Renal cortex interstitium (tissue), 11 donors: ENCODE results near the gene CCDC107. TPM values are rescaled to one million over a fixed set of nuclear protein-coding genes. Genes with fewer than 3 reads are reported as not detected.
"Not testable (repeated sequence)": the region's sequence is repeated elsewhere in the genome, so short reads cannot be mapped to it uniquely, and the experiment has no call there.

Source experiments
- DNase-seq, 11 donors: peaks; one replicate each; pipeline ENCODE4 v3.0.0-alpha.2; 2013; ENCODE audit warnings: low read depth in 9 of 11, low spot score in 4 of 11; ENCODE audit errors: extremely low read depth in 1 of 11
- polyA plus RNA-seq, 3 donors: library from polyadenylated mRNA; unstranded; fragments of 120-200 nt; gene quantifications; one replicate each; pipeline ENCODE4 v1.2.1, GENCODE V29; 2013; ENCODE audit not compliant: insufficient read length in 3 of 3

The CCDC107 gene
- polyA plus RNA-seq, 3 donors: 14.2 to 22.3 (median 18.6) TPM

DNA sequence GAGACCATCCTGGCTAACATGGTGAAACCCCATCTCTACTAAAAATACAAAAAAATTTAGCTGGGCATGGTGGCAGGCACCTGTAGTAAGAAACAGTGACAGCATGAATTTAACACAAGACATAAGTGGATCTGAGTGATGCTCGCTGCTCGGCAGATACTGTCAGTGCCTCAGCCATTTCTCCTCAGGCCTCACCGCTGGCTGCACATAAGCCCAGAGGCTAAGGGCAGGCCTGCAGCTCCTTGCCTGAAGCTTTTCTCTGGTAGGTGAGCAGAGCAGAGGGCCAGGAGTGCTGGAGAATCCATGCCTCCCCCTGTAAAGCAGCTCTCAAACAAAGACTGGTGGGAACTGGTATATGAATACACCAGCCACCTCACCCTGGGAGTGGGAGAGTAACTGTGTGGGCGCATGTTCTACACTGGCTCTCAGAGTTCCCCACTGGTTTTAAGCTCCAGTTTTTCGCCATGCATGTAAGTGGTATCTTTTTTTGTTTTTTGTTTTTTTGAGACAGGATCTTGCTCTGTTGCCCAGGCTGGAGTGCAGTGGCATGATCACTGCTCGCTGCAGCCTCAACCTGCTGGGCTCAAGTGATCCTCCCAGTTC lies 29.6 kb upstream of the CCDC107 start:
- no peak for DNase-seq

DNA sequence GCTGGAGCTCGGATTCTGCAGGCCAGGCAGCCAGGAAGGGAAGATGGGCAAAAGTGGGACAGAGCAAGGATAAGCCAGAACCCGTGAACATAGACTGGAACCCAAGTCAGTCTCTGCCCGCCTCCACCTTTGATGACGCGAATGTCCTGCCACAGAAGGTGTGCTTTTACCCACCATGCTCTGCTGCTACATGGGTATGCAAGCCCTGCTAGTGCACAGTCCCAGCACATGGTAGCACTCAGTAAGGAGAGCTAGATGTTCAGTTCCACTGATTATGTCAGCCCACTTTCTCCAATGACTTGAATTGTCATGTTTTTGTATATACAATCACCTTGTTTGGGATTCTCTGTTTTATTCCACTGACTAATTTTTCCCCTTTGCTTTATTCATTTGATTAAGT lies 28.5 kb upstream of the CCDC107 start:
- DNase-seq: no peak

DNA sequence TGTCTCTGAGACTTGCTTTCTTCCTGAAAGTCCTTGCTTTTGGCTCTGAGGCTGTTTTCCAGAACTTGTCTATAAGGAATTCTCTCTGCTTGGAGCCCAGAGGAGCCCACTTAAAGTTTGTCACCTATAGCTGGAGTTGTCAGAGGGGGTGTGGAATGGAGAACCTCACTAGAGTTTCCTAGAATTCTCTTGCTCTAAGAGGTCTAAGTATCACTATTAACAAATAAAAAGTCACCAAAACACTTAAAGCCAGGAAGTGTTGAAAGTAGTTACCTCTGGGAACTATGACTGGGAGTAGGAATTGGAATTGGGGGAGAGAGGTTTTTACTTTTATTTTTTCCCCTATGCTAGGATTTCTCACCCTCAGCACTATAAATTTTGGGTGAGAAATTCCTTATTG lies 22.4 kb upstream of the CCDC107 start:
- DNase-seq: no peak

- DNase-seq: no peak
Observed at GRCh38 chr9:35636135-35636876, 21.8 kb upstream of the CCDC107 start.

DNA sequence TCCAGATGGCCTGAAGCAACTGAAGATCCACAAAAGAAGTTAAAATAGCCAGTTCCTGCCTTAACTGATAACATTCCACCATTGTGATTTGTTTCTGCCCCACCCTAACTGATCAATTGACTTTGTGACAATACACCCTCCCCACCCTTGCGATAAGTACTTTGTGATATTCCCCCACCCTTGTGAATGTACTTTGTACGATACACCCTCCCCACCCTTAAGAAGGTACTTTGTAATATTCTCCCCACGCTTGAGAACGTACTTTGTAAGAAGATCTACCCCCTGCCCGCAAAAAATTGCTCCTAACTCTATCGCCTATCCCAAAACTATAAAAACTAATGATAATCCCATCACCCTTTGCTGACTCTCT lies 21.2 kb upstream of the CCDC107 start:
- DNase-seq: not testable (repeated sequence)

- DNase-seq: not testable (repeated sequence)
Observed at GRCh38 chr9:35637427-35637955, 20.6 kb upstream of the CCDC107 start.

- not testable (repeated sequence) for DNase-seq
Observed at GRCh38 chr9:35638751-35639150, 19.3 kb upstream of the CCDC107 start.

- DNase-seq: not testable (repeated sequence)
Observed at GRCh38 chr9:35639225-35639624, 18.9 kb upstream of the CCDC107 start.

GRCh38 chr9:35639631-35640030 lies 18.5 kb upstream of the CCDC107 start:
- DNase-seq: no peak

DNA sequence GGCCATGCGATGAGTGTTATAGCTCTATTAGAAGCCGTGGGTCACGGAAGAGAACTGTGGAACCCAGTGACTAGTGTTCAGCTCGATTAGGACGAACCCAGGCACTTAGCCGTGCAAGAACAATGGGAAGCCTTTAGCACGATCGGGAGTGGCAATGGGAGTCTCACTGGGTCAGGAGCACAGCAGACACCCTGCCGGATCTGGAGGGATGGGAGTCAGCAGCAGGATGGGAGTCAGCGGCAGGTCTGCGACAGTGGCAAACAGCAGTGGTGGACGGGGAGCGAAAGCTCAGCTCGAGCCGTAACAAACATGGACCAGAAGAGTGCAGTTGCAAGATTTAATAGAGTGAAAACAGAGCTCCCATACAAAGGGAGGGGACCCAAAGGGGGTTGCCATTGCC lies 17.7 kb upstream of the CCDC107 start:
- not testable (repeated sequence) for DNase-seq

GRCh38 chr9:35641478-35641877 lies 16.6 kb upstream of the CCDC107 start:
- DNase-seq: not testable (repeated sequence)

DNA sequence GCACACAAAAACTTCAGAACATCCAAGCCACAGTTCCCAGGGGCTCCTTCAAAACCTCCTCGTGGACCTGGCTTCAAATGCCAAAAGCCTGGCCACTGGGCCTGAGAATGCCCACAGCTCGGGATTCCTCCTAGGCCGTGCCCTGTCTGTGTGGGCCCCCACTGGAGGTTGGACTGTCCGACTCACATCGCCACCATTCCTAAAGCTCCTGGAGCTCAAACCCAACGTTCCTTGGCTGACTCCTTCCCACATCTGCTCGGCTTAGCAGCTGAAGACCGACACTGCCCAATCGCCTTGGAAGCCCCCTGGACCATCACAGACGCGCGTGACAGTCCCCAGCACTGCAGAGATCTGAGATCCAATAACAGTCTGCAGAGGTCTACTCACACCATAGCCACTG lies 15.0 kb upstream of the CCDC107 start:
- DNase-seq: no peak

- not testable (repeated sequence) for DNase-seq
Observed at GRCh38 chr9:35645736-35646135, 12.4 kb upstream of the CCDC107 start.

- peak in 7 of 11 donors; percentile 50 to 71 (median 57) for DNase-seq
Observed at GRCh38 chr9:35646153-35646532, 11.9 kb upstream of the CCDC107 start.

- DNase-seq: peak; percentile 84 to 93 (median 90)
Observed at GRCh38 chr9:35646533-35647265, 11.4 kb upstream of the CCDC107 start.

GRCh38 chr9:35649431-35650340 lies 8.4 kb upstream of the CCDC107 start:
- no peak for DNase-seq

DNA sequence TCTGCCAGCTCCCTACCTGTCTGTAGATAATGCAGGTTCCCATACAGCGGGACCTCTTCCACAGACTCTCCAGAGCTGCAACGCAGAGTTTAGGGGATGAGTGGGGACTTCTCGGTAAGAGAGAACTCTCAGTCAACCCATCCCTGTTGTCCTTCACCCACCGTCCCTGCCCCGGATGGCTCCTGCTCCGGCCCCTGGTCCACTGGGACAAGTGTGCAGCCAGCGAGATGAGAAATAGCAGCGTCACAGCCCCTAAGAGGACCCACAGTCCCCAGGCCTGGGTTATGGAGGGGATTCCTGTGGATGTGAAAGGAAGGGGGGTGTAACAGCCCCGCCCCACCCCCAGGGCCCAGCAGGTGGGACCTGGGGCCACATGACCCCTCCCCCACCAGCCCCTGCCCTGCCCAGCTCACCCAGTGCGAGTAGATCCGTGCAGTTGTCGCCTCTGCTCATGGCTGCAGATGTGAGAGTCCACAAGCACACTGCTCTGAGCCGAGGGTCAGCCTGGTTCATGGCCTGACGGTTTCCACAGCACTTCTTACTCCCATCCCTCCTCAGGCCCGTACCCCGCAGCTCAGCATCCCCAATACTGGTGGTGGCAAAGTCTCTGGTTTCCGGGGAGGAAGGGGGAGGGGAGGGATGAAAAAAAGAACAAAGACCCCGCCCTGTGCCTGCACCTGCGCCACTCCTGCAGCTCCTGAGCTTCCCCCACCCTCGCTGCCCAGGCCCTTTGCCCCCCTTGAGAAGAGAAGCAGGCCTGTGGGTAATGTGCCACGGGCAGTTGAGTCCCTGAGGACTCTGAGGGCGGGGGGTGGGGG lies 7.5 kb upstream of the CCDC107 start, which contains the start of gene SIT1:
TSS of gene SIT1 (minus strand) at position 591 of the 818 bp plus-strand sequence. CDS start at position 513, 78 bp downstream.
- no peak for DNase-seq
